Fibroblast of lung (primary cell): ENCODE data around the gene IRF9.

Experiments used
- CTCF ChIP-seq, 2 donors: IDR thresholded peaks in 1 of 2; conservative IDR thresholded peaks in 1 of 2; 1 replicate in 1 of 2; 2 replicates in 1 of 2; pipeline ENCODE4 v1.5.1; 2011 to 2012; ENCODE audit warnings: low read length in 2 of 2, control low read depth in 1 of 2, inconsistent platforms in 1 of 2, low read depth in 1 of 2, mild to moderate bottlenecking in 1 of 2
- EZH2 ChIP-seq: IDR thresholded peaks from 2 replicates; pipeline ENCODE4 v1.5.1; 2012; ENCODE audit warnings: low read length, control low read depth, mild to moderate bottlenecking; ENCODE audit errors: missing control alignments

GRCh38 chr14:24194186-24194872 is 33.3 kb downstream of the IRF9 start:
- TF ChIP-seq CTCF (conservative IDR thresholded peaks at IDR 0.05 in 1 of 2, IDR thresholded peaks at IDR 0.05 in 1 of 2; ENCODE audit: low read depth in 1 of 2, low read length in 2 of 2) (no peak), EZH2 (no peak)
